GM23338 (cell line): Measurements from ENCODE around the gene ST8SIA2.

Experiments used
- CREB1 ChIP-seq: fragments of 250-450 bp; sonication (Bioruptor Pico); IDR thresholded peaks from 2 replicates; pipeline ENCODE4 v1.5.0; 2020; ENCODE audit warnings: low read depth, mild to moderate bottlenecking, moderate library complexity
- EZH2 ChIP-seq: fragments of 200-600 bp; sonication (generic); IDR thresholded peaks from one replicate; pipeline ENCODE4 v1.8.0; 2017; ENCODE audit warnings: antibody characterized with exemption, mild to moderate bottlenecking, low read depth; ENCODE audit not compliant: unreplicated experiment
- EZH2phosphoT487 ChIP-seq: fragments of 200-600 bp; sonication (generic); IDR thresholded peaks from one replicate; pipeline ENCODE4 v1.8.1; 2018; ENCODE audit warnings: antibody characterized with exemption; ENCODE audit not compliant: unreplicated experiment
- POLR2AphosphoS5 ChIP-seq: IDR thresholded peaks from 2 replicates; pipeline ENCODE4 v1.6.1; 2016; ENCODE audit warnings: antibody characterized with exemption, low read depth
- TF ChIP-seq, protein P1 (sequence below), 2 experiments: fragments of 200-600 bp in 1 of 2; sonication (generic) in 1 of 2; conservative IDR thresholded peaks; 2 replicates each; pipeline versions ENCODE4 v1.5.1 to v1.6.1; 2016 to 2017; ENCODE audit warnings: antibody characterized with exemption in 2 of 2, low read depth in 2 of 2, mild to moderate bottlenecking in 2 of 2, moderate library complexity in 1 of 2
- TF ChIP-seq, protein P2 (sequence below): IDR thresholded peaks from one replicate; pipeline ENCODE4 v1.6.1; 2018; ENCODE audit warnings: antibody characterized with exemption; ENCODE audit not compliant: unreplicated experiment
- TF ChIP-seq, protein P3 (sequence below): IDR thresholded peaks from 2 replicates; pipeline ENCODE4 v1.6.1; 2016; ENCODE audit warnings: antibody characterized with exemption

DNA sequence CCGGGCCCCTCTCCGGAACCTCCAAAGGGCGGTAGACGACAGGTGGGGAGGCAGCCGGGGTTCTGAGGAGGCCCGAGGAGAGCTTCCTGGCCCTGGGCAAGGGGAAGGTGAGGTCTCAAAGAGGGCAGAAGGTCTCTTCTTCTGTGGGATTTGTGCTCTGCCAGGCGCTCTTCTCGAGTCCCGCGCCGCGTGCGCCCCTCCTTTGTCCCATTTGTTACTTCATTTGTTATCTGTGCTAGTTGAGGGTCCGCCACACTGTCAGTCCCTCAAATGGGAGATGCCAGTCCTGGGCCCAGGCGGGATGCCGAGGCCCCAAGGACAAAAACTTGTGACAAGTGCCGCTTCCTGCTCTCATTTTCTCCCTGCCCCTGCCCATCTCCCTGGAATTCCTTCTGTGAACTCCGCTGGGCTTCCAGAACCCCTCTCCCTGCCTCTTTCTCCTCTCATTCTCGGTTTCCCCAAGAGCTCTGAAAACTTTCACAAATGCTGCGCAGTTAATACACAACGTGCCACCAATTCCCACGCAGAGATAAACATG is 1.5 kb downstream of the ST8SIA2 start:
- TF ChIP-seq, protein P1, sequence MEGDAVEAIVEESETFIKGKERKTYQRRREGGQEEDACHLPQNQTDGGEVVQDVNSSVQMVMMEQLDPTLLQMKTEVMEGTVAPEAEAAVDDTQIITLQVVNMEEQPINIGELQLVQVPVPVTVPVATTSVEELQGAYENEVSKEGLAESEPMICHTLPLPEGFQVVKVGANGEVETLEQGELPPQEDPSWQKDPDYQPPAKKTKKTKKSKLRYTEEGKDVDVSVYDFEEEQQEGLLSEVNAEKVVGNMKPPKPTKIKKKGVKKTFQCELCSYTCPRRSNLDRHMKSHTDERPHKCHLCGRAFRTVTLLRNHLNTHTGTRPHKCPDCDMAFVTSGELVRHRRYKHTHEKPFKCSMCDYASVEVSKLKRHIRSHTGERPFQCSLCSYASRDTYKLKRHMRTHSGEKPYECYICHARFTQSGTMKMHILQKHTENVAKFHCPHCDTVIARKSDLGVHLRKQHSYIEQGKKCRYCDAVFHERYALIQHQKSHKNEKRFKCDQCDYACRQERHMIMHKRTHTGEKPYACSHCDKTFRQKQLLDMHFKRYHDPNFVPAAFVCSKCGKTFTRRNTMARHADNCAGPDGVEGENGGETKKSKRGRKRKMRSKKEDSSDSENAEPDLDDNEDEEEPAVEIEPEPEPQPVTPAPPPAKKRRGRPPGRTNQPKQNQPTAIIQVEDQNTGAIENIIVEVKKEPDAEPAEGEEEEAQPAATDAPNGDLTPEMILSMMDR (conservative IDR thresholded peaks at IDR 0.05; ENCODE audit: low read depth in 2 of 2): no peak
- TF ChIP-seq CREB1 (CRISPR knock-in tag): no peak
- TF ChIP-seq EZH2phosphoT487: no peak
- no peak for TF ChIP-seq POLR2AphosphoS5
- TF ChIP-seq, protein P2, sequence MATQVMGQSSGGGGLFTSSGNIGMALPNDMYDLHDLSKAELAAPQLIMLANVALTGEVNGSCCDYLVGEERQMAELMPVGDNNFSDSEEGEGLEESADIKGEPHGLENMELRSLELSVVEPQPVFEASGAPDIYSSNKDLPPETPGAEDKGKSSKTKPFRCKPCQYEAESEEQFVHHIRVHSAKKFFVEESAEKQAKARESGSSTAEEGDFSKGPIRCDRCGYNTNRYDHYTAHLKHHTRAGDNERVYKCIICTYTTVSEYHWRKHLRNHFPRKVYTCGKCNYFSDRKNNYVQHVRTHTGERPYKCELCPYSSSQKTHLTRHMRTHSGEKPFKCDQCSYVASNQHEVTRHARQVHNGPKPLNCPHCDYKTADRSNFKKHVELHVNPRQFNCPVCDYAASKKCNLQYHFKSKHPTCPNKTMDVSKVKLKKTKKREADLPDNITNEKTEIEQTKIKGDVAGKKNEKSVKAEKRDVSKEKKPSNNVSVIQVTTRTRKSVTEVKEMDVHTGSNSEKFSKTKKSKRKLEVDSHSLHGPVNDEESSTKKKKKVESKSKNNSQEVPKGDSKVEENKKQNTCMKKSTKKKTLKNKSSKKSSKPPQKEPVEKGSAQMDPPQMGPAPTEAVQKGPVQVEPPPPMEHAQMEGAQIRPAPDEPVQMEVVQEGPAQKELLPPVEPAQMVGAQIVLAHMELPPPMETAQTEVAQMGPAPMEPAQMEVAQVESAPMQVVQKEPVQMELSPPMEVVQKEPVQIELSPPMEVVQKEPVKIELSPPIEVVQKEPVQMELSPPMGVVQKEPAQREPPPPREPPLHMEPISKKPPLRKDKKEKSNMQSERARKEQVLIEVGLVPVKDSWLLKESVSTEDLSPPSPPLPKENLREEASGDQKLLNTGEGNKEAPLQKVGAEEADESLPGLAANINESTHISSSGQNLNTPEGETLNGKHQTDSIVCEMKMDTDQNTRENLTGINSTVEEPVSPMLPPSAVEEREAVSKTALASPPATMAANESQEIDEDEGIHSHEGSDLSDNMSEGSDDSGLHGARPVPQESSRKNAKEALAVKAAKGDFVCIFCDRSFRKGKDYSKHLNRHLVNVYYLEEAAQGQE: no peak
- no peak for TF ChIP-seq EZH2
- TF ChIP-seq, protein P3, sequence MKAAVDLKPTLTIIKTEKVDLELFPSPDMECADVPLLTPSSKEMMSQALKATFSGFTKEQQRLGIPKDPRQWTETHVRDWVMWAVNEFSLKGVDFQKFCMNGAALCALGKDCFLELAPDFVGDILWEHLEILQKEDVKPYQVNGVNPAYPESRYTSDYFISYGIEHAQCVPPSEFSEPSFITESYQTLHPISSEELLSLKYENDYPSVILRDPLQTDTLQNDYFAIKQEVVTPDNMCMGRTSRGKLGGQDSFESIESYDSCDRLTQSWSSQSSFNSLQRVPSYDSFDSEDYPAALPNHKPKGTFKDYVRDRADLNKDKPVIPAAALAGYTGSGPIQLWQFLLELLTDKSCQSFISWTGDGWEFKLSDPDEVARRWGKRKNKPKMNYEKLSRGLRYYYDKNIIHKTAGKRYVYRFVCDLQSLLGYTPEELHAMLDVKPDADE: no peak
